Osteocyte (in vitro differentiated cells): ENCODE measurements around the gene CD300H. TPM values are rescaled to one million over a fixed set of nuclear protein-coding genes. Genes with fewer than 3 reads are reported as not detected.

ENCODE experiments used
- DNase-seq: peaks from one replicate; pipeline ENCODE4 v3.0.0; 2021; ENCODE audit warnings: mixed read lengths; ENCODE audit not compliant: unreplicated experiment; ENCODE audit errors: extremely low spot score
- H3K27ac Mint-ChIP-seq: one replicate; pipeline ENCODE4 v1.8.0; 2021; ENCODE audit warnings: mild to moderate bottlenecking, mixed read lengths; ENCODE audit not compliant: unreplicated experiment
- H3K27me3 Mint-ChIP-seq: one replicate; pipeline ENCODE4 v1.8.0; 2021; ENCODE audit warnings: mixed read lengths; ENCODE audit not compliant: unreplicated experiment
- H3K36me3 Mint-ChIP-seq: one replicate; pipeline ENCODE4 v1.8.0; 2021; ENCODE audit warnings: mixed read lengths; ENCODE audit not compliant: unreplicated experiment
- H3K4me1 Mint-ChIP-seq: one replicate; pipeline ENCODE4 v1.8.0; 2021; ENCODE audit warnings: mixed read lengths; ENCODE audit not compliant: unreplicated experiment
- H3K4me3 Mint-ChIP-seq: one replicate; pipeline ENCODE4 v1.8.0; 2021; ENCODE audit warnings: mild to moderate bottlenecking, moderate library complexity, mixed read lengths; ENCODE audit not compliant: unreplicated experiment
- H3K9me3 Mint-ChIP-seq: one replicate; pipeline ENCODE4 v1.8.0; 2021; ENCODE audit warnings: mixed read lengths; ENCODE audit not compliant: unreplicated experiment
- CTCF ChIP-seq: fragments of 200-600 bp; sonication (generic); IDR thresholded peaks from 2 replicates; pipeline ENCODE4 v1.5.0; 2021; ENCODE audit warnings: antibody characterized with exemption, mild to moderate bottlenecking, moderate library complexity
- total RNA-seq: library from RNA; stranded (reverse); gene quantifications from 2 replicates; pipeline ENCODE4 v1.2.1, GENCODE V29; 2021

Gene CD300H
- total RNA-seq, 1 donor from 2014 or later: not detected

GRCh38 chr17:74530831-74531150, 36.5 kb downstream of the CD300H start:
- Mint-ChIP-seq H3K4me3 (no peak overlapping the region), H3K4me1 (no peaks in the 10 kb centered on the region), H3K36me3 (no peaks in the 10 kb centered on the region), H3K9me3 (no peaks in the 10 kb centered on the region), H3K27me3 (no peaks in the 10 kb centered on the region), H3K27ac (no peak overlapping the region)
- peak; percentile 30 for DNase-seq
- TF ChIP-seq CTCF: no peak

- no peaks in the 10 kb centered on the region for H3K9me3 Mint-ChIP-seq
- no peaks in the 10 kb centered on the region for H3K27me3 Mint-ChIP-seq
- TF ChIP-seq CTCF: no peak
- no peaks in the 10 kb centered on the region for H3K4me1 Mint-ChIP-seq
- DNase-seq: peak; percentile 67
- H3K36me3 Mint-ChIP-seq: no peaks in the 10 kb centered on the region
- no peak overlapping the region for H3K27ac Mint-ChIP-seq
- H3K4me3 Mint-ChIP-seq: no peak overlapping the region
Measured at GRCh38 chr17:74529243-74529642, 38.1 kb downstream of the CD300H start.

DNA sequence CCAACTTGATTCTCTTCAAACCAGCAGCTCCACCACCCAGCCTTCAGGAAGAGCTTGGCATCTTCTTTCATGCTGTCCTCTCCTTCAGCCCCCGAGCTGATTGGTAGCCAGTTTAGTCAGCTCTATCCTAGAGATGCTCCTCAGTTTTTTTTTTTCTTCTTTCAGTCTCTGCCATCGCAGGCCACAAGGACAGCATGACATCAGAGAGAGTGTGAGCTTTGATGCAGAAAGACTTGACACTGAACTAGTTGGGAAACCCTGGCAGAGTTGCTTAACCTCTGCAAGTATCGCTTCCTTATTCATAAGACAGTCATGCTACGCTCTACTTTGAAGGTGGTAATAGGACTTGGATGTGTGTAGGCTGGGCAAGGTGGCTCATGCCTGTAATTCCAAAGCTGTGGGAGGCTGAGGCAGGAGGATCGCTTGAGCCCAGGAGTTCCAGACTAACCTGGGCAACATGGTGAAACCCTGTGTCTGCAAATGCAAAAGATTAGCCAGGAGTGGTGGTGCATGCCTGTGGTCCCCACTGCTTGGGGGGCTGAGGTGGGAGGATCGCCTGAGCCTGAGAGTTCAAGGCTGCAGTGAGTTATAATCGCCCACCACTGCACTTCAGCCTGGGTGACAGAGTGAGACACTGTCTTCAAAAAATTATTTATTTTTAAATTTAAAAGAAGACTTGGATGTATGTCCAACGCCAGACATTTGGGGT, 38.7 kb downstream of the CD300H start:
- Mint-ChIP-seq H3K4me1 (no peaks in the 10 kb centered on the region), H3K27ac (no peak overlapping the region), H3K4me3 (no peak overlapping the region), H3K9me3 (no peaks in the 10 kb centered on the region), H3K36me3 (no peaks in the 10 kb centered on the region), H3K27me3 (no peaks in the 10 kb centered on the region)
- peak; percentile 75 for DNase-seq
- TF ChIP-seq CTCF: no peak

GRCh38 chr17:74527756-74528155, 39.6 kb downstream of the CD300H start:
- no peak for DNase-seq
- Mint-ChIP-seq H3K4me1 (no peaks in the 10 kb centered on the region), H3K27ac (no peak overlapping the region), H3K27me3 (no peaks in the 10 kb centered on the region), H3K4me3 (no peak overlapping the region), H3K36me3 (no peaks in the 10 kb centered on the region), H3K9me3 (no peaks in the 10 kb centered on the region)
- TF ChIP-seq CTCF: no peak

GRCh38 chr17:74527081-74527480, 40.2 kb downstream of the CD300H start:
- peak; percentile 44 for DNase-seq
- no peak overlapping the region for H3K4me3 Mint-ChIP-seq
- TF ChIP-seq CTCF: no peak
- no peaks in the 10 kb centered on the region for H3K27me3 Mint-ChIP-seq
- no peaks in the 10 kb centered on the region for H3K4me1 Mint-ChIP-seq
- H3K27ac Mint-ChIP-seq: no peak overlapping the region
- no peaks in the 10 kb centered on the region for H3K36me3 Mint-ChIP-seq
- no peaks in the 10 kb centered on the region for H3K9me3 Mint-ChIP-seq
